Measurements from ENCODE around the gene SPATS1. TPM values are rescaled to one million over a fixed set of nuclear protein-coding genes. Genes with fewer than 3 reads are reported as not detected.

The SPATS1 gene
- total and polyA plus RNA-seq, 7 experiments from 2014 or later: not detected

- ATAC-seq (peak; percentile 80), DNase-seq (peak in 7 of 9 donors; percentile 13 to 53 (median 27))
- H3K4me3 ChIP-seq (ENCODE audit: low read length): no peak overlapping the region
- H3K9me3 ChIP-seq (ENCODE audit: control insufficient read depth in 2 of 3, low read length in 3 of 3): no peaks in the 10 kb centered on the region
- Mint-ChIP-seq H3K4me3 (no peak overlapping the region), H3K36me3 (peaks cover 10 to 38% (median 14%) of the 10 kb centered on the region in 5 donors), H3K27ac (peak overlapping the region in 1 of 9 donors; percentile 38), H3K9me3 (no peaks in the 10 kb centered on the region), H3K4me1 (peaks cover 0 to 4% (median 0%) of the 10 kb centered on the region in 7 donors), H3K27me3 (no peaks in the 10 kb centered on the region)
- intact Hi-C loops (cut with micrococcal nuclease): loop anchor here (1.0 kb wide), 2 partner anchors 36 to 132 kb away; no protein-coding TSS in a partner anchor
- peaks cover 0 to 90% (median 3%) of the 10 kb centered on the region in 3 experiments for H3K36me3 ChIP-seq (ENCODE audit: control insufficient read depth in 2 of 3, insufficient read depth in 3 of 3, low read length in 3 of 3)
- H3K4me1 ChIP-seq (ENCODE audit: control insufficient read depth in 2 of 2, insufficient read depth in 2 of 2, low read length in 2 of 2): no peaks in the 10 kb centered on the region
- no peaks in the 10 kb centered on the region for H3K27me3 ChIP-seq (ENCODE audit: control insufficient read depth in 2 of 2, insufficient read depth in 2 of 2, low read length in 2 of 2)
- POLR2A ChIA-PET: interaction anchor here (1.2 to 1.9 kb wide), 2 partner anchors 8 to 36 kb away, joined by 3 to 5 read pairs; partner anchors contain the start of gene AARS2
- no peak overlapping the region for H3K27ac ChIP-seq (ENCODE audit: low read depth, low read length)
- CTCF ChIA-PET: interaction anchor here (0.6 to 4.8 kb wide), 9 partner anchors 8 to 129 kb away, joined by 3 to 50 read pairs (median 3); partner anchors contain the start of genes AARS2 and TMEM151B
Observed at GRCh38 chr6:44304282-44305199, 37.9 kb upstream of the SPATS1 start.

GRCh38 chr6:44305200-44305725, 37.2 kb upstream of the SPATS1 start:
- Histone ChIP-seq H3K27ac (ENCODE audit: low read depth, low read length) (no peak overlapping the region), H3K4me3 (ENCODE audit: low read length) (no peak overlapping the region), H3K9me3 (ENCODE audit: control insufficient read depth in 2 of 3, low read length in 3 of 3) (no peaks in the 10 kb centered on the region), H3K36me3 (ENCODE audit: control insufficient read depth in 2 of 3, insufficient read depth in 3 of 3, low read length in 3 of 3) (peaks cover 0 to 96% (median 10%) of the 10 kb centered on the region in 3 experiments), H3K4me1 (ENCODE audit: control insufficient read depth in 2 of 2, insufficient read depth in 2 of 2, low read length in 2 of 2) (no peaks in the 10 kb centered on the region), H3K27me3 (ENCODE audit: control insufficient read depth in 2 of 2, insufficient read depth in 2 of 2, low read length in 2 of 2) (no peaks in the 10 kb centered on the region)
- intact Hi-C loops (cut with micrococcal nuclease): no loop called here
- Mint-ChIP-seq H3K9me3 (no peaks in the 10 kb centered on the region), H3K4me3 (no peak overlapping the region), H3K4me1 (peaks cover 3 to 10% (median 6%) of the 10 kb centered on the region in 7 donors), H3K27me3 (no peaks in the 10 kb centered on the region), H3K36me3 (peaks cover 15 to 42% (median 19%) of the 10 kb centered on the region in 5 donors), H3K27ac (no peak overlapping the region)
- ChIA-PET POLR2A (interaction anchor here (1.9 kb wide), 1 partner anchor 37 kb away, joined by 5 read pairs; no protein-coding TSS in a partner anchor), CTCF (interaction anchor here (0.6 to 4.8 kb wide), 7 partner anchors 9 to 71 kb away, joined by 3 to 50 read pairs (median 3); partner anchors contain the start of gene TMEM151B)
- no peak for DNase-seq
- no peak for ATAC-seq

- ATAC-seq: no peak
- H3K4me1 Mint-ChIP-seq: peaks cover 6 to 15% (median 9%) of the 10 kb centered on the region in 7 donors
- H3K36me3 ChIP-seq (ENCODE audit: control insufficient read depth in 2 of 3, insufficient read depth in 3 of 3, low read length in 3 of 3): peaks cover 0 to 96% (median 16%) of the 10 kb centered on the region in 3 experiments
- H3K27me3 ChIP-seq (ENCODE audit: control insufficient read depth in 2 of 2, insufficient read depth in 2 of 2, low read length in 2 of 2): no peaks in the 10 kb centered on the region
- no peak overlapping the region for H3K4me3 Mint-ChIP-seq
- no peaks in the 10 kb centered on the region for H3K27me3 Mint-ChIP-seq
- H3K9me3 Mint-ChIP-seq: no peaks in the 10 kb centered on the region
- no peak for DNase-seq
- H3K4me1 ChIP-seq (ENCODE audit: control insufficient read depth in 2 of 2, insufficient read depth in 2 of 2, low read length in 2 of 2): no peaks in the 10 kb centered on the region
- intact Hi-C loops (cut with micrococcal nuclease): no loop called here
- ChIA-PET CTCF (interaction anchor here (3.5 to 4.8 kb wide), 2 partner anchors 11 to 39 kb away, joined by 16 to 50 read pairs; partner anchors contain the start of gene TMEM151B), POLR2A (no interaction called here)
- H3K9me3 ChIP-seq (ENCODE audit: control insufficient read depth in 2 of 3, low read length in 3 of 3): no peaks in the 10 kb centered on the region
- H3K4me3 ChIP-seq (ENCODE audit: low read length): no peak overlapping the region
- H3K27ac Mint-ChIP-seq: no peak overlapping the region
- no peak overlapping the region for H3K27ac ChIP-seq (ENCODE audit: low read depth, low read length)
- H3K36me3 Mint-ChIP-seq: peaks cover 11 to 34% (median 16%) of the 10 kb centered on the region in 5 donors
Observed at GRCh38 chr6:44306710-44307109, 35.7 kb upstream of the SPATS1 start.

- Mint-ChIP-seq H3K9me3 (no peaks in the 10 kb centered on the region), H3K27ac (no peak overlapping the region), H3K4me1 (peaks cover 11 to 20% (median 14%) of the 10 kb centered on the region in 7 donors), H3K4me3 (no peak overlapping the region), H3K27me3 (no peaks in the 10 kb centered on the region), H3K36me3 (peaks cover 11 to 33% (median 16%) of the 10 kb centered on the region in 5 donors)
- no peak for DNase-seq
- POLR2A ChIA-PET: no interaction called here
- H3K4me3 ChIP-seq (ENCODE audit: low read length): no peak overlapping the region
- peaks cover 4 to 5% of the 10 kb centered on the region in 2 donors for H3K4me1 ChIP-seq (ENCODE audit: control insufficient read depth in 2 of 2, insufficient read depth in 2 of 2, low read length in 2 of 2)
- H3K27me3 ChIP-seq (ENCODE audit: control insufficient read depth in 2 of 2, insufficient read depth in 2 of 2, low read length in 2 of 2): no peaks in the 10 kb centered on the region
- peaks cover 0 to 91% (median 16%) of the 10 kb centered on the region in 3 experiments for H3K36me3 ChIP-seq (ENCODE audit: control insufficient read depth in 2 of 3, insufficient read depth in 3 of 3, low read length in 3 of 3)
- no peaks in the 10 kb centered on the region for H3K9me3 ChIP-seq (ENCODE audit: control insufficient read depth in 2 of 3, low read length in 3 of 3)
- ATAC-seq: no peak
- CTCF ChIA-PET: interaction anchor here (3.5 to 4.8 kb wide), 2 partner anchors 11 to 39 kb away, joined by 16 to 50 read pairs; partner anchors contain the start of gene TMEM151B
- intact Hi-C loops (cut with micrococcal nuclease): no loop called here
- H3K27ac ChIP-seq (ENCODE audit: low read depth, low read length): no peak overlapping the region
Observed at GRCh38 chr6:44307217-44307616, 35.2 kb upstream of the SPATS1 start.

- Mint-ChIP-seq H3K4me1 (peaks cover 16 to 32% (median 25%) of the 10 kb centered on the region in 7 donors), H3K27ac (no peak overlapping the region), H3K36me3 (peaks cover 7 to 27% (median 16%) of the 10 kb centered on the region in 5 donors), H3K4me3 (no peak overlapping the region), H3K9me3 (no peaks in the 10 kb centered on the region), H3K27me3 (no peaks in the 10 kb centered on the region)
- Histone ChIP-seq H3K36me3 (ENCODE audit: control insufficient read depth in 2 of 3, insufficient read depth in 3 of 3, low read length in 3 of 3) (peaks cover 0 to 77% (median 16%) of the 10 kb centered on the region in 3 experiments), H3K9me3 (ENCODE audit: control insufficient read depth in 2 of 3, low read length in 3 of 3) (no peaks in the 10 kb centered on the region), H3K4me3 (ENCODE audit: low read length) (no peak overlapping the region), H3K27ac (ENCODE audit: low read depth, low read length) (no peak overlapping the region), H3K4me1 (ENCODE audit: control insufficient read depth in 2 of 2, insufficient read depth in 2 of 2, low read length in 2 of 2) (peaks cover 7 to 9% of the 10 kb centered on the region in 2 donors), H3K27me3 (ENCODE audit: control insufficient read depth in 2 of 2, insufficient read depth in 2 of 2, low read length in 2 of 2) (no peaks in the 10 kb centered on the region)
- CTCF ChIA-PET: interaction anchor here (1.4 to 1.8 kb wide), 2 partner anchors 42 to 45 kb away, joined by 4 to 5 read pairs; no protein-coding TSS in a partner anchor
- POLR2A ChIA-PET: interaction anchor here (0.6 to 1.4 kb wide), 3 partner anchors 9 to 545 kb away, joined by 3 to 7 read pairs (median 3); no protein-coding TSS in a partner anchor
- ATAC-seq (no peak), DNase-seq (no peak)
- intact Hi-C loops (cut with micrococcal nuclease): no loop called here
Observed at GRCh38 chr6:44309092-44309491, 33.4 kb upstream of the SPATS1 start.

GRCh38 chr6:44309631-44310030, 32.8 kb upstream of the SPATS1 start:
- Mint-ChIP-seq H3K27ac (peak overlapping the region in 3 of 9 donors; percentile 6 to 59 (median 36)), H3K4me3 (no peak overlapping the region), H3K27me3 (no peaks in the 10 kb centered on the region), H3K36me3 (peaks cover 7 to 27% (median 16%) of the 10 kb centered on the region in 5 donors), H3K4me1 (peaks cover 16 to 32% (median 25%) of the 10 kb centered on the region in 7 donors), H3K9me3 (no peaks in the 10 kb centered on the region)
- intact Hi-C loops (cut with micrococcal nuclease): no loop called here
- no peak for DNase-seq
- peaks cover 7 to 9% of the 10 kb centered on the region in 2 donors for H3K4me1 ChIP-seq (ENCODE audit: control insufficient read depth in 2 of 2, insufficient read depth in 2 of 2, low read length in 2 of 2)
- ATAC-seq: no peak
- no peaks in the 10 kb centered on the region for H3K9me3 ChIP-seq (ENCODE audit: control insufficient read depth in 2 of 3, low read length in 3 of 3)
- H3K4me3 ChIP-seq (ENCODE audit: low read length): no peak overlapping the region
- H3K27ac ChIP-seq (ENCODE audit: low read depth, low read length): no peak overlapping the region
- POLR2A ChIA-PET: interaction anchor here (0.6 to 1.4 kb wide), 3 partner anchors 9 to 546 kb away, joined by 3 to 7 read pairs (median 3); no protein-coding TSS in a partner anchor
- CTCF ChIA-PET: interaction anchor here (1.4 to 1.8 kb wide), 2 partner anchors 42 to 45 kb away, joined by 4 to 5 read pairs; no protein-coding TSS in a partner anchor
- H3K36me3 ChIP-seq (ENCODE audit: control insufficient read depth in 2 of 3, insufficient read depth in 3 of 3, low read length in 3 of 3): peaks cover 0 to 71% (median 16%) of the 10 kb centered on the region in 3 experiments
- no peaks in the 10 kb centered on the region for H3K27me3 ChIP-seq (ENCODE audit: control insufficient read depth in 2 of 2, insufficient read depth in 2 of 2, low read length in 2 of 2)
